Right lobe of liver (tissue), 6 donors: ENCODE measurements around the gene ALG9. TPM values are rescaled to one million over a fixed set of nuclear protein-coding genes. Genes with fewer than 3 reads are reported as not detected.

Source experiments
- ATAC-seq, 4 donors: fragments of 200-7000 bp; cut with Tn5 transposase; one replicate each; pipeline ENCODE4 v1.9.1; 2020; ENCODE audit warnings: mild to moderate bottlenecking in 4 of 4, moderate library complexity in 4 of 4
- DNase-seq, 3 donors: peaks; one replicate each; pipeline ENCODE4 v3.0.0-alpha.2; 2020
- H3K27ac ChIP-seq, 3 donors: fragments of 200-600 bp; one replicate each; pipeline ENCODE4 v1.8.0; 2022
- H3K27me3 ChIP-seq, 2 donors: fragments of 200-600 bp; one replicate each; pipeline ENCODE4 v1.8.0; 2022
- H3K36me3 ChIP-seq, 4 donors: fragments of 200-600 bp; sonication (generic) in 1 of 4; one replicate each; pipeline versions ENCODE4 v1.5.1 to v1.8.0; 2017 to 2022; ENCODE audit warnings: control low read depth in 1 of 4
- H3K4me1 ChIP-seq, 4 donors: fragments of 200-600 bp; sonication (generic) in 1 of 4; one replicate each; pipeline versions ENCODE4 v1.5.1 to v1.8.0; 2017 to 2022; ENCODE audit warnings: control low read depth in 1 of 4
- H3K4me3 ChIP-seq, 3 donors: fragments of 200-600 bp; one replicate each; pipeline ENCODE4 v1.8.0; 2022
- H3K9me3 ChIP-seq, 4 donors: fragments of 200-600 bp; sonication (generic) in 1 of 4; one replicate each; pipeline versions ENCODE4 v1.5.1 to v1.8.0; 2017 to 2022; ENCODE audit warnings: control low read depth in 1 of 4
- CTCF ChIP-seq, 4 donors: fragments of 200-600 bp in 3 of 4; fragments of 450-650 bp in 1 of 4; IDR thresholded peaks; one replicate each; pipeline versions ENCODE4 v1.5.1 to v1.8.0; 2016 to 2022; ENCODE audit warnings: antibody characterized with exemption in 4 of 4, mild to moderate bottlenecking in 2 of 4
- POLR2A ChIP-seq: fragments of 450-650 bp; IDR thresholded peaks from one replicate; pipeline ENCODE4 v1.6.1; 2017; ENCODE audit warnings: antibody characterized with exemption, mild to moderate bottlenecking
- WGBS: methylation state at CpG from one replicate; pipeline ENCODE4 v1.1.6; 2018; ENCODE audit warnings: low coverage, low lambda C conversion rate; ENCODE audit not compliant: insufficient coverage; ENCODE audit errors: missing lambda C conversion rate; 5-methylcytosine and 5-hydroxymethylcytosine counted together
- intact Hi-C, 2 donors: fragments of 100-400 bp; cut with DNase I; formaldehyde crosslinking; loops; one replicate each; pipeline versions ENCODE4 v1.11.2 to v1.14.1; 2022
- total RNA-seq, 6 experiments: library from RNA; depleted of rRNA in 2 of 6; stranded (reverse); fragments of >200 nt in 2 of 6; fragmentation: NEBNext Ultra II Directional in 3 of 6; extraction: Animal tissue kit (Norgen Biotek cat#: 25700) in 3 of 6; gene quantifications; one replicate each; pipeline versions ENCODE4 v1.1.0 to v1.2.4, GENCODE V29; 2016 to 2023
- donor health status: DM: no; HTN: yes; CAD: no.
- donor health status: DM: no; HTN: no; CAD: no.
- donor health status: DM: no; HTN: no; CAD: no.
- donor health status: DM: no; HTN: yes; CAD: no.
- donor health status: DM: no; HTN: yes; CAD: no.

Gene ALG9
- total RNA-seq, 6 experiments from 2014 or later, result 15.0 to 20.8 (median 18.2) TPM

- Histone ChIP-seq H3K9me3 (no peaks in the 10 kb centered on the region), H3K4me3 (no peak overlapping the region), H3K4me1 (peaks cover 0 to 14% (median 3%) of the 10 kb centered on the region in 4 donors), H3K36me3 (no peaks in the 10 kb centered on the region), H3K27me3 (no peaks in the 10 kb centered on the region), H3K27ac (no peak overlapping the region)
- DNase-seq (no peak), ATAC-seq (no peak)
- no peak for TF ChIP-seq POLR2A
- TF ChIP-seq CTCF (IDR thresholded peaks at IDR 0.05), result no peak
- WGBS, result 91% methylated on average over 1 of the region's 1 CpG
- intact Hi-C loops, result no loop called here
Measured at GRCh38 chr11:111815489-111815888, 55.9 kb downstream of the ALG9 start.

- Histone ChIP-seq H3K4me1 (peaks cover 0 to 6% (median 2%) of the 10 kb centered on the region in 4 donors), H3K9me3 (no peaks in the 10 kb centered on the region), H3K4me3 (no peak overlapping the region), H3K27ac (no peak overlapping the region), H3K27me3 (no peaks in the 10 kb centered on the region), H3K36me3 (no peaks in the 10 kb centered on the region)
- no peak for DNase-seq
- ATAC-seq, result no peak
- intact Hi-C loops, result no loop called here
- 78% methylated on average over 8 of the region's 8 CpGs for WGBS
- no peak for TF ChIP-seq POLR2A
- no peak for TF ChIP-seq CTCF (IDR thresholded peaks at IDR 0.05)
Measured at GRCh38 chr11:111814557-111815320, 56.6 kb downstream of the ALG9 start.

GRCh38 chr11:111814106-111814505, 57.3 kb downstream of the ALG9 start:
- H3K4me1 ChIP-seq, result no peaks in the 10 kb centered on the region
- H3K27ac ChIP-seq, result no peak overlapping the region

DNA sequence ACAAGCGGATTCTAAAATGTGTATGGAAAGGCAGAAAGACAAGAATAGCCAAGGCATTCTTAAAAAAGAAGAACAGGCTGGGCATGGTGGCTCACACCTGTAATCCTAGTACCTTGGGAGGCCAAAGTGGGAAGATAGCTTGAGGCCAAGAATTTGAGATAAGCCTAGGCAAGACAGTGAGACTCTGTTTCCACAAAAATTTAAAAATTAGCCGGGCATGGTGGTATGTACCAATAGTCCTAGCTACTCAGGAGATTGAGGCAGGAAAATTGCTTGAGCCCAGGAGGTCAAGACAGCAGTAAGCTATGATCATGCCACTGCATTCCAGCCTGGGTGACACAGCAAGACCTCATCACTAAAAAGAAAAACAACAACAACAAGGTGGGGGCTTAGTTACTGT, 59.2 kb downstream of the ALG9 start:
- ATAC-seq (no peak), DNase-seq (no peak)
- WGBS, result 100% methylated on average over 1 of the region's 2 CpGs

More at GRCh38 chr11:111814106-111814505, 57.3 kb downstream of the ALG9 start:
- ATAC-seq (no peak), DNase-seq (no peak)
- Histone ChIP-seq H3K4me3 (no peak overlapping the region), H3K36me3 (no peaks in the 10 kb centered on the region), H3K9me3 (no peaks in the 10 kb centered on the region), H3K27me3 (no peaks in the 10 kb centered on the region)
- intact Hi-C loops, result no loop called here
- WGBS, result 47% methylated on average over 1 of the region's 1 CpG
- no peak for TF ChIP-seq POLR2A
- no peak for TF ChIP-seq CTCF (IDR thresholded peaks at IDR 0.05)

More for the DNA sequence above, 59.2 kb downstream of the ALG9 start:
- TF ChIP-seq CTCF (IDR thresholded peaks at IDR 0.05) (no peak), POLR2A (no peak)
- Histone ChIP-seq H3K4me1 (no peaks in the 10 kb centered on the region), H3K27ac (no peak overlapping the region), H3K9me3 (no peaks in the 10 kb centered on the region), H3K4me3 (no peak overlapping the region), H3K27me3 (no peaks in the 10 kb centered on the region), H3K36me3 (no peaks in the 10 kb centered on the region)
- intact Hi-C loops, result no loop called here
